HepG2 (cell line): ENCODE measurements around the gene SERPINA3. TPM values are rescaled to one million over a fixed set of nuclear protein-coding genes. Genes with fewer than 3 reads are reported as not detected.

Experiments used
- ATAC-seq: fragments of 200-7000 bp; cut with Tn5 transposase; 3 replicates; pipeline ENCODE4 v1.9.1; 2020; ENCODE audit warnings: mild to moderate bottlenecking, moderate library complexity
- BruUV-seq: library from RNA; stranded (reverse); fragments of 400-500 nt; replicated peaks from 2 replicates; lab custom pipeline; 2021; lab: Mats Ljungman, UMichigan
- CTCF ChIA-PET: fragments of 300-600 bp; formaldehyde crosslinking; extraction: SDS; loops from one replicate; lab custom pipeline; 2021; ENCODE audit warnings: low total read pairs, inconsistent platforms, low intra/inter-chr PET ratio; lab: Yijun Ruan, JAX
- POLR2A ChIA-PET: fragments of 350-600 bp; sonication (Branson Sonifier 250); formaldehyde crosslinking; loops from one replicate; lab custom pipeline; 2020; ENCODE audit warnings: antibody characterized with exemption, inconsistent platforms; lab: Yijun Ruan, JAX
- DNase-seq: peaks from one replicate; pipeline ENCODE4 v3.0.0-alpha.2; 2015; ENCODE audit warnings: low spot score
- FAIRE-seq: peaks from 3 replicates; lab custom pipeline; 2011; peaks lifted over from hg19 to GRCh38; lab: Jason Lieb, UNC
- H2AFZ ChIP-seq: one replicate; pipeline ENCODE4 v1.6.1; 2011; ENCODE audit warnings: low read length, inconsistent platforms
- H3K27ac ChIP-seq: fragments of 300-600 bp; 3 replicates; pipeline ENCODE4 v1.8.0; 2011; ENCODE audit warnings: mixed run types, mild to moderate bottlenecking, mixed read lengths, low read length, inconsistent platforms; ENCODE audit not compliant: insufficient read depth; ENCODE audit errors: extremely low read length
- H3K27me3 ChIP-seq, 2 experiments: fragments of 200-600 bp in 1 of 2; 2 replicates in 1 of 2; 3 replicates in 1 of 2; pipeline versions ENCODE4 v1.6.0 to v1.8.0; 2011; ENCODE audit warnings: low read length in 2 of 2, mild to moderate bottlenecking in 2 of 2, moderate library complexity in 2 of 2, inconsistent platforms in 1 of 2; ENCODE audit not compliant: insufficient read depth in 2 of 2, control insufficient read depth in 1 of 2
- H3K36me3 ChIP-seq, 2 experiments: fragments of 200-600 bp in 1 of 2; replicated peaks in 1 of 2; 2 replicates in 1 of 2; 3 replicates in 1 of 2; pipeline versions ENCODE4 v1.5.1 to v1.8.0; 2011; ENCODE audit warnings: low read length in 2 of 2, inconsistent platforms in 1 of 2; ENCODE audit not compliant: insufficient read depth in 2 of 2, control insufficient read depth in 1 of 2
- H3K4me1 ChIP-seq: 2 replicates; pipeline ENCODE4 v1.5.1; 2012; ENCODE audit warnings: low read length, inconsistent platforms; ENCODE audit not compliant: insufficient read depth
- H3K4me2 ChIP-seq: 2 replicates; pipeline ENCODE4 v1.6.0; 2011; ENCODE audit warnings: low read depth, low read length, inconsistent platforms
- H3K4me3 ChIP-seq, 3 experiments: fragments of 200-600 bp in 1 of 3; sonication (generic), shearing (Covaris generic) in 1 of 3; replicated peaks in 1 of 3; 2 replicates each; pipeline ENCODE4 v1.5.1; 2011 to 2016; ENCODE audit warnings: low read length in 3 of 3, inconsistent platforms in 2 of 3, low read depth in 2 of 3, mild to moderate bottlenecking in 2 of 3, control low read depth in 1 of 3, mixed read lengths in 1 of 3; ENCODE audit not compliant: insufficient read depth in 1 of 3
- H3K79me2 ChIP-seq: one replicate; pipeline ENCODE4 v1.6.1; 2011; ENCODE audit warnings: low read length, inconsistent platforms; ENCODE audit not compliant: insufficient read depth
- H3K9ac ChIP-seq: 2 replicates; pipeline ENCODE4 v1.6.0; 2011; ENCODE audit warnings: mild to moderate bottlenecking, low read depth, low read length, inconsistent platforms; ENCODE audit not compliant: insufficient read depth
- H3K9me3 ChIP-seq: 2 replicates; pipeline ENCODE4 v1.5.1; 2012; ENCODE audit warnings: mild to moderate bottlenecking, low read length
- H4K20me1 ChIP-seq: 2 replicates; pipeline ENCODE4 v1.6.0; 2011; ENCODE audit warnings: inconsistent platforms, mild to moderate bottlenecking, low read length, moderate library complexity; ENCODE audit not compliant: insufficient read depth
- DMAP1 ChIP-seq: IDR thresholded peaks from 2 replicates; pipeline ENCODE4 v1.6.1; 2016
- DNMT1 ChIP-seq: sonication (generic); formaldehyde crosslinking; IDR thresholded peaks from 2 replicates; pipeline ENCODE4 v1.5.1; 2020; ENCODE audit warnings: mild to moderate bottlenecking, missing genetic modification reagents
- MAX ChIP-seq: IDR thresholded peaks from 2 replicates; pipeline ENCODE4 v1.6.1; 2012; ENCODE audit warnings: inconsistent platforms
- MYPOP ChIP-seq: sonication (generic); formaldehyde crosslinking; IDR thresholded peaks from 2 replicates; pipeline ENCODE4 v1.8.1; 2023; ENCODE audit warnings: mild to moderate bottlenecking, moderate library complexity, missing genetic modification reagents
- NR2C2 ChIP-seq: sonication (generic); formaldehyde crosslinking; IDR thresholded peaks from 2 replicates; pipeline ENCODE4 v1.4.0; 2020; ENCODE audit warnings: missing genetic modification reagents, mild to moderate bottlenecking, moderate library complexity, borderline replicate concordance
- RFX5 ChIP-seq: IDR thresholded peaks from 2 replicates; pipeline ENCODE4 v1.6.1; 2011; ENCODE audit warnings: low read depth, low read length, improper control_type of control experiment
- UBTF ChIP-seq: sonication (generic); formaldehyde crosslinking; IDR thresholded peaks from 2 replicates; pipeline ENCODE4 v1.4.0; 2020; ENCODE audit warnings: mild to moderate bottlenecking, missing genetic modification reagents
- ZFP36 ChIP-seq: fragments of 150-350 bp; IDR thresholded peaks from 2 replicates; pipeline ENCODE4 v1.6.1; 2018; ENCODE audit warnings: borderline replicate concordance, low read length, low read depth; ENCODE audit not compliant: partially characterized antibody
- ZNF142 ChIP-seq: sonication (generic); formaldehyde crosslinking; IDR thresholded peaks from 2 replicates; pipeline ENCODE4 v1.4.0; 2020; ENCODE audit warnings: missing genetic modification reagents
- ZNF296 ChIP-seq: sonication (generic); formaldehyde crosslinking; conservative IDR thresholded peaks from 2 replicates; pipeline ENCODE4 v1.5.0; 2020; ENCODE audit warnings: mild to moderate bottlenecking, missing genetic modification reagents
- ZNF512 ChIP-seq: sonication (generic); formaldehyde crosslinking; IDR thresholded peaks from 2 replicates; pipeline ENCODE4 v1.4.0; 2020; ENCODE audit warnings: mild to moderate bottlenecking, missing genetic modification reagents
- WGBS: methylation state at CpG from one replicate; pipeline ENCODE4 v1.1.6; 2017; ENCODE audit warnings: low lambda C conversion rate; 5-methylcytosine and 5-hydroxymethylcytosine counted together
- in situ Hi-C: cut with HindIII; loops from 2 replicates; pipeline ENCODE4 v1.10.0; 2017; ENCODE audit warnings: low pct_unique_long_range_greater_than_20kb; ENCODE audit not compliant: extremely low pct_ligation_motif_present
- intact Hi-C: fragments of 100-400 bp; cut with micrococcal nuclease; formaldehyde crosslinking; loops from one replicate; pipeline ENCODE4 v1.10.0; 2022; ENCODE audit not compliant: unreplicated experiment
- polyA plus RNA-seq, 8 experiments: library from polyadenylated mRNA; depleted of rRNA in 3 of 8; stranded (reverse) in 7 of 8; unstranded in 1 of 8; fragments of >200 nt; fragmentation: Illumina TruSeq in 4 of 8; extraction: Trizol in 4 of 8; gene quantifications; 2 replicates each; pipeline versions ENCODE4 v1.2.1 to v1.2.3, GENCODE V29; 2011 to 2016; ENCODE audit warnings: low read depth in 4 of 8, missing spikeins in 1 of 8, mixed read lengths in 1 of 8; ENCODE audit not compliant: insufficient read depth in 1 of 8
- total RNA-seq, 5 experiments: library from RNA; depleted of rRNA; stranded (reverse); fragments of >200 nt; fragmentation: Illumina TruSeq; extraction: Trizol; gene quantifications; 2 replicates each; pipeline ENCODE4 v1.2.3, GENCODE V29; 2016; ENCODE audit warnings: low read depth in 1 of 5
- TF ChIP-seq, protein P1 (sequence below): IDR thresholded peaks from 2 replicates; pipeline ENCODE4 v1.6.1; 2018; ENCODE audit warnings: missing genetic modification reagents

The SERPINA3 gene
- total and polyA plus RNA-seq, 2 of the 13 experiments (the other 11 are each of a cell fraction or from before 2014, with no cell fraction given): 825 to 2,200 TPM

DNA sequence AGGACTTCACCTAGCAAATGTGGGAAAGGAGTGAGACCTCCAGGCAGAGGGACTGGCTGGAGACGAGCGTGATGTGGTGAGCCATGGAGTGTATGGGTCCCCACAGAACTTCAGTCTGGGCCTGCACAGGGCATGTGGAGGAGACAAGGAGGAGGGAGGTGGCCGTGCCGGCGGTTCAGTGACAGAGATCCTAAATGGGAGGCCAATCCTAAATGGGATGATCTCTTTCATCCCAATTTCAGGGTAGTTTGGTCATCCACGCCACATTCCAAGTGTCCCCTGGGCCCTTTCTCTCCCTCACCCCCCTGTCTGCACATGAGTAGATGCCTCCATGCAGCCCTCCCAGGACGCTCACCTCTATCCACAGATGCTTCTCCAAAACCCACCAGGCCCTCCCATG, 17.8 kb upstream of the SERPINA3 start:
- Histone ChIP-seq H4K20me1 (no peaks in the 10 kb centered on the region), H3K9me3 (no peaks in the 10 kb centered on the region), H3K4me2 (peak overlapping the region; percentile 75), H3K9ac (peak overlapping the region; percentile 71), H3K27ac (peak overlapping the region; percentile 86), H3K4me3 (peak overlapping the region in 2 of 3 experiments; percentile 25 to 54; a peak in 2 of 6 replicates), H3K36me3 (peaks cover 15 to 35% of the 10 kb centered on the region in 2 experiments), H3K79me2 (peaks cover 37% of the 10 kb centered on the region), H3K27me3 (no peaks in the 10 kb centered on the region), H2AFZ (no peak overlapping the region), H3K4me1 (peaks cover 74% of the 10 kb centered on the region)
- 66% methylated on average over 7 of the region's 7 CpGs for WGBS
- ChIA-PET CTCF (no interaction called here), POLR2A (interaction anchor here (0.8 to 15.7 kb wide), 16 partner anchors 9 to 207 kb away, joined by 3 to 638 read pairs (median 6); partner anchors contain the start of genes SERPINA1, SERPINA3, SERPINA4 and SERPINA5)
- ATAC-seq (peak; percentile 15), DNase-seq (no peak), FAIRE-seq (no peak)
- in situ Hi-C loops (no loop called here), intact Hi-C loops (no loop called here)
- BruUV-seq: TSS peak; percentile 40
- TF ChIP-seq MAX (no peak), ZNF296 (0 out of 2 replicates have a peak, but pooled peaks have one; percentile 3), DNMT1 (CRISPR knock-in tag) (no peak), UBTF (no peak), ZNF512 (CRISPR knock-in tag) (no peak), DMAP1 (CRISPR knock-in tag) (no peak), ZFP36 (no peak), ZNF142 (CRISPR knock-in tag) (no peak), RFX5 (no peak), MYPOP (CRISPR knock-in tag) (no peak), NR2C2 (CRISPR knock-in tag) (no peak)
- TF ChIP-seq, protein P1, sequence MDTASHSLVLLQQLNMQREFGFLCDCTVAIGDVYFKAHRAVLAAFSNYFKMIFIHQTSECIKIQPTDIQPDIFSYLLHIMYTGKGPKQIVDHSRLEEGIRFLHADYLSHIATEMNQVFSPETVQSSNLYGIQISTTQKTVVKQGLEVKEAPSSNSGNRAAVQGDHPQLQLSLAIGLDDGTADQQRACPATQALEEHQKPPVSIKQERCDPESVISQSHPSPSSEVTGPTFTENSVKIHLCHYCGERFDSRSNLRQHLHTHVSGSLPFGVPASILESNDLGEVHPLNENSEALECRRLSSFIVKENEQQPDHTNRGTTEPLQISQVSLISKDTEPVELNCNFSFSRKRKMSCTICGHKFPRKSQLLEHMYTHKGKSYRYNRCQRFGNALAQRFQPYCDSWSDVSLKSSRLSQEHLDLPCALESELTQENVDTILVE: no peak
